HG03442 (cell line): ENCODE results near the gene WDR45B.

Experiments used
- ATAC-seq: cut with Tn5 transposase; IDR thresholded peaks from one replicate; pipeline ENCODE4 v1.9.1; 2021; ENCODE audit warnings: mild to moderate bottlenecking, moderate library complexity; ENCODE audit not compliant: unreplicated experiment

The WDR45B gene

DNA sequence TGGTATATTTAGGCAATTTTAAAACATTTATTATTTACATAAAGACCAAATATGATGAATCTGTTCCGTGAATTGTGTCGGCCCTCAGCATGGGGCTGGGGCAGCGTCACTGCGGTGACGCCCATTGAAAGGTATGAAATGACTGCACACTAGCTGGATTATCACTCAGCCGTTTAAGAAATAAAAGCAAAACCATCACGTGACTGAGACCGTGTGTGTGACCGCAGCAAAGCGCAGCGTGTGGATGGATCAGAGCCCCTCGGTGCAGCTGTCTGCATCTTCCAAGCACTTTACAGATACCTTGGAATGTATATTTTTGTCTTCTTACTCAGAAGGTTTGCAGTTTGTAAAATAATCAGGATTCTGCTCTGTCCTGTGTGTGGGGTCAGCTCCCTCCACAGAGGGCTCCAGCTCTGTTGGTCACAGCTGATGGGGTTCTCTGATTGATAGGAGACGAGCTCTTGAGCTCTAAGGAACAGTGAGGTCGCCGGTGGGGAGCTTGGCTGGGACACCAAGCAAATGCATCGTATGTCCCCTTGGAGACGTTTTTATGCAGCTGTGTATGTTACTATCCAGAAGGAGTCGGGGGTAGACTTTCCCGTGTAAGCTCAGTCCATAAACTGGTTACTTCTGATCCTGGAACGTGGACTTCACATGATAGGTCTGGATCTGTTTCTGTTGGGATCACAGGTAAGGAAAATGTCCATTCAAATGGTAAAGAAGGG lies 45.1 kb downstream of the WDR45B start:
- no peak for ATAC-seq

DNA sequence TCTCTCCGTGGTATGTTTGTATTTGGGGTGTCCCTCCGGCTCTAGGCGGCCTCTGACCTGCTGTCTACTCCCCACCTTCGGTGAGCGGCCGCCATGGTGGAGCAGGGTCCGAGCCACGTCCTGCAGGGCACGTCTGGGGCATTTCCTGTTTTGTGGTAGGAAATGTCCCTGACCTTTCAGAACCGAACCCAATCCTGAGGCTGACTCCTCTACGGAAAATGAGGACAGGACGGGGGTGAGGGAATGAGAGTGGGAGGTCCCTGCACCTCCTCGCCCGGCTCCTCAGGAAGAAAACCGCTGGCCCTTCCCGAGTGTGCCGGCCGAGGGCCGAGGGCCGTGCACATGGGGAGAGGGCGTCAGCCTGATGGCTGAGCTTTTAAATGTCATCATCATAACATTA lies 45.8 kb downstream of the WDR45B start:
- no peak for ATAC-seq

DNA sequence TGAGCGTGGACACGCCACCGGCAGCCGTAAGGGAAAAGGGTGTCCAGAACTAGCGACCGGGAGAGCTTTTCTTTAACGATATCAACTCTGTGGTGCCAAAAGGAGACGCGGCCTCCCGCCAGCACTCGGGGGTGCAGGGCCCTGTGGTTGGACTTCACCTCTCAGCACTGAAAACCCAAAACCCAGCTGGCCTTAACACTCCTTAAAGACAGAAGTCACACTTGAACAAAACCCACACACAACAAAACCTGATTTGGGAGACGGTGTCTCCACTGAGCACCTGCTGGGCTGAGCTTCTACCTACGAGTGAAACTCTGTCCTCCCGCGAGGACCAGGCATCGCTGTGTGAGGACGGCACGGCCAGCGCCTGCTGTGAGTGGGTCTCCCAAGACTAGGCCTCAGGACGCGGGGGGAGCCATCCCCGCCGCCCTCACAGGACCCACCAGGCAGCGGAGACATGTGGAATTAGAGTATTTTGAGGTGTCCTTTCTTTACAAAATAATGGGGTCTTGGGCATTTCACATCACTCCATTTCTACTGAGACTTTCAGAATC lies 46.7 kb downstream of the WDR45B start:
- ATAC-seq, result no peak

DNA sequence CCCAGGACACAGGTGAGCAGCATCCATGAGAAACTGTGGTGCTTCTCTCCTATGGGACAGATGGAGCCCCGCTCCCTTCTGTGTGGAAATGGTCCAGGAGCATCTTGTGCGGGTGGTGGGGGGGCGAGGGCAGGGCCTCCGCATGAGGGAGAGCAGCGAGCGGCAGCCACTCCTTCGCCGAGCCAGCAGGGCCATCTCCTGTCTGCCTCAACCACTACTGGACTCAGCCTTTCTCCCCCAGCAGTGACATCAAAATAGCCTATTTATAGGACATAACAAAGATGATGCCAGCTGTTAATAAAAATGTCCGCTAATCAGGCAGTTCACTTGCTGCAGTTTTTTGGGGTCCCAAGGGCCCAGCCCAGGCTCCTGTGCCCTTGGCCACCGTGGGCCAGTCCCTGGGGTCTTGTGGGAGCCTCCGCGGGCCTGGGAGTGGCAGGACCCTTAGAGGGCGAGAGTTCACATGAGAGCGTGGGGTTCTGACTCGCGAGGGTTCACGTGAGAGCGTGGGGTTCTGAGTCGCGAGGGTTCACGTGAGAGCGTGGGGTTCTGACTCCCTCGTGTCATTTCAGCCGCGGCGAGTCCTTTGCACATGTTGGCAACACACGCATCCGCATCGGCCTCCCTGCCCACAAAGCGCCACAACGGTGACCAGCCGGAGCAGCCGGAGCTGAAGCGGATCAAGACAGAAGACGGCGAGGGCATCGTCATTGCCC lies 47.4 kb downstream of the WDR45B start:
- ATAC-seq, result no peak

DNA sequence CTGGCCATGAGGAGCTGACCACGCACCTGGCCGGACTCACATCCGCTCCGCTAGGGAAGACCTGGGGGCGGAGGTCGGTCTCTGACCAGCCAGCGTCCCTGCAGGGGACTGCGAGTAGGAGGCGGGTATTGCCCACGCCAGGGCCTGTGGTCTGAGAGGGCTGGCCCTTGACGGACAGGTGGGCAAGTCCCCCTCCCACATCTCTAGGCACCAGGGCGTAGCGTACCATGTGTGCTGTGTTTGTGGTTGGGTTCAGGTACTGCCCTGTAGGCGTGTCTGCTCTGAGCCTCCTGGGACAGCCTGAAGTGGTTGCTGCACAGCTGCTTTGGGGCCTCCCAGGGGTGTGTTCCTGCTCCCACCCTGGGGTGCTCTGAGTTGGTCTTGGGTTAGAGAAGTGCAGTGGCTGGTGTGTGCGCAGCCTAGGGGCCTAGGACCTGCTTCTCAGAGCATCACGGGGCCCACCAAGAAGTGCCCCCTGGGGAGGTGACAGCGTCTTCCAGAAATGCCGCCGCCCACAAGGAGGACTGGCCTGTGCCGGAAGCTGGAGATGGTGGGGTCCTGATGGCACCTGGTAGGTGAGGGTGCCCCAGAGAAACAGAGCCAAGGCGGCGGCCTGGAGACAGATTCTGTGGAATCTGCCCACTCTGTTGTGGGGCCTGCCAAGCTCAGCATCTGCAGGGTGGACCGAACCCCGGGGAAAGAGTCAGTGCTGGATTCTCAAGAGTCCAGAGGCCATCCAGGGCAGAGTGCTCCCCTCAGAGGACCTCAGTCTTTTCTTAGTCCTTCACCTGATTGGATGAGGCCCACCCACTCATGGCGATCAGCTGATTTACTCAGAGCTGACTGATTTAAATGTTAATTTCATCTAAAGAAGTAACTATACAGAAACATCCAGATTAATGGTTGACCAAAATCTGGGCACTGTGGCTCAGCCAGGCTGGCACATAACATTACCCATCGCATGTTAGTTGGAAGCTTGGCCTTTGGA lies 48.3 kb downstream of the WDR45B start:
- no peak for ATAC-seq

DNA sequence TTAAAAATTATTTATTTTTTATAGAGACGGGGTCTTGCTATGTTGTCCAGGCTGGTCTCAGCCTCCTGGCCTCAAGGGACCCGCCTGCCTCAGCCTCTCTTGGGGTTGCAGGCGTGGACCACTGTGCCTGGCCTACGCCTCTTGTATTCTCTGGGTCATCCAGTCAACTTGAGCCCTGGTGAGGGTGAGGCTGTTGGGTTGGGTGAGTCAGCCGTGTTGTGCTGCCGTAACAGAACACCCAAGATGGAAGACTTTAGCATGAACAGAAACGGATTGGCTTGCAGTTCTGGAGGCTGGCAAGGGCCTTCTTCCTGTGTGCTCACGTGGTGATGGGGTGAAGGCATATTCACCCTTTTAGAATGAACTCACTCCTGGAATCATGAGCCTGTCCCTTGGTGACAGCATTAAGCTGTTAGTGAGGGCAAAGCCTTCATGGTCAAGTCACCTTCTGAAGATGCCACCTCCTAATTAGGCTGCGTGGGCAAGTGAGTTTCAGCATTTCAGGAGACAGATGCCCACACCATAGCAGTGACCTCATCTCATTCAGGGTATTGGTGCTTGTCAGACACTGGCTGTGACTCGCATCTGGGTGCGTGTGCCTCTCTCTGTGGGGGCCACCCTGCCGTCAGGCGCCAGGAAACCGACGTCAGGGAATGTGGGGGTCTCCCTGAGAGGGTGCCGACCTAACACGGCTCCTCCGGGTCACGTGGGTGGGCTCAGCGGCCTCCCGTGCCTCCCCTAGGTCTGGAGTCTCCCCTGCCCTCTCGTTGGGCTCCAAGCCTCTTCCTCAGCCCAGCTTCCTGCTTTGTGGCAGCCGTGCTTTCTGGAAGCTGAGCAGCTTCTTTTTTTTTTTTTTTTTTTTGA lies 49.8 kb downstream of the WDR45B start:
- ATAC-seq, result no peak

DNA sequence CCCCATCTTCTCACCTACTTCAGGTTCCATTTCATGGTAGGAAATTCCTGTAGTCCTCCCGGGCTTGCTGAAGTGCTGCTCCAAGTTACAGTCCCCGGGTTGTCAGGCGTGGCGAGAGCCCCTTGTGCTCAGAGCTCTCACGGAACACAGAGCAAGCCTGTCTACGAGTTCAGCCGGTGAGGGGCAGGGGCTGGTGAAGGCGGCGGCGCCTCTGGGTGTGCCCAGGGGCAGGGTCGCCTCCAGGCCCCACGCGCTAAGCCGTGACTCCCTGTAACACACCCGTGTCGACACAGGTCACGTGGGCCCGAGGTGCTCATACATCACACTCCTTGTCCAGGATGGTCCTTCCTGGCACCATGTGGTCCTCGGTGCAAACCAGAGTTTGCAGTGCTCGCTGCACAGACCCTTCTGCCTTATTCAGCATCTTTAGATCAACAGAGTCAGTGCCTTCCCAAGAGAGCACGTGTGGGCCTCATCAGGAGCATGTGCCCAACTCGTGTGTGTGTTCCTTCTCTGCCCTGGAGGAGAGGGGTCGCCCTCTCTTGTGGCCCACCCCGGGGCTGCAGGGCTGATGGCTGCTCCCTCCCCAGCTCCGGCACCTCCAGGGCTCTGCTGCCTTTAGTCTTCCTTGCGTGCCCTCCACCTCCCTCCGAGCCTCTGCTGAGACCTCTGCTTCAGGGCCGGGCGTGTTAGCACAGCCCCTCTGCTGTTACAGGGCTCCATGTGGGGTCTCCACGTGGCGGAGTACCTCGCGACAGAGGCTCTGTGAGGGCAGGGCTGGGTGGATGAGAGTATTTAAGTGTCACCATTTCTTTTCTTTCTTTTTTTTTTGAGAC lies 51.2 kb downstream of the WDR45B start:
- ATAC-seq, result no peak

DNA sequence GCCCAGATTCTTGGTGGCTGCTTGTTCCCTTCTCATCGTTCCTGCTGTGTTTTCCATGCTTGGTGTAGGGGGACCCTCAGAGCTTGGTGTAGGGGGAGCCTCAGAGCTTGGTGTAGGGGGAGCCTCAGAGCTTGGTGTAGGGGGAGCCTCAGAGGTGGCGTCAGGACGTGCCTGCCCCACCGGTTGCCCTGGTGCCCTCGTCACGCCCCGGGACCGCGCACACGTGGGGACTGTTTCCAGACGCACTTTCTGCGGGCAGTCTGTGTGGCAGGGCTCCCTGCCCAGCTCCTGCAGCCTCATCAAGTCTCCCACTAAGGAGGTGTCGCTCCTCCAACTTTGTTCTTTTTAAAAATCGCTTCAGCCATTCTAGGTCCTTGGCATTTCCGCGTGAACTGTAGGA lies 51.9 kb downstream of the WDR45B start:
- no peak for ATAC-seq

DNA sequence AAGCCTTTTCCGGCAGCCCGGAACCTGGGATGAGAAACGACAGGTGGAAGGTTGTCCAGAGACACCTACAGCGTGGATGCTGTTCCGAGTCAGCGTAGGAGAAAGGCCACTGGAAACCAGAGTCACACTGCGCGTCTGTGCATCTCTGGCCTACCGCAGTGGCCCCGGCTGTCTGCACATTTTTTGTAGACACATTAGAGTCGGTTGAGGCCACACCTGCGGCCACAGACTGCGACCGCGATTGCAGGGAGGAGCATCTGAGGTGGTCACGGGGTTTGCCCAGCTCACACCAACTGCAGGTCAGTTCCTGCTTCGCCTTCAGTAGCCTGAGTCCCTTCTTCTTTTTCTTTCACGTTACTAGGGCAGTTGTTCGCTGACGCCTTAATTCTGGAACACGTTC lies 52.4 kb downstream of the WDR45B start:
- no peak for ATAC-seq

DNA sequence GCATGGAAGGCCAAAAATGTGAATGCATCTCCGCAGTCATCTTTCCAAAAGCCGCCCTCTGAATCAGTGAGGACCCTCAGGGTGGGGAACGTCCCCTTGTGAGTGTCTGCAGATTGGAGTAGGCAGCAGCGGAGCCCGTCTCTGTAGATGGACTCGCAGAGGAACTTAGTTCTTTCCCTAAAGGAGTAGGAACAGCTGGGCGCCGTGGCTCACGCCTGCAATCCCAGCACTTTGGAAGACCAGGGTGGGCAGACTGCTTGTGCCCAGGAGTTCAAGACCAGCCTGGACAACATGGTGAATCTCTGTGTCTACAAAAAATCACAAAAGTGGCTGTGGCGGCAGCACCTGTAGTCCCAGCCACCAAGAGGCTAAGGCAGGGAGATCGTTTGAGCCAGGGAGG lies 53.7 kb downstream of the WDR45B start:
- ATAC-seq, result no peak

DNA sequence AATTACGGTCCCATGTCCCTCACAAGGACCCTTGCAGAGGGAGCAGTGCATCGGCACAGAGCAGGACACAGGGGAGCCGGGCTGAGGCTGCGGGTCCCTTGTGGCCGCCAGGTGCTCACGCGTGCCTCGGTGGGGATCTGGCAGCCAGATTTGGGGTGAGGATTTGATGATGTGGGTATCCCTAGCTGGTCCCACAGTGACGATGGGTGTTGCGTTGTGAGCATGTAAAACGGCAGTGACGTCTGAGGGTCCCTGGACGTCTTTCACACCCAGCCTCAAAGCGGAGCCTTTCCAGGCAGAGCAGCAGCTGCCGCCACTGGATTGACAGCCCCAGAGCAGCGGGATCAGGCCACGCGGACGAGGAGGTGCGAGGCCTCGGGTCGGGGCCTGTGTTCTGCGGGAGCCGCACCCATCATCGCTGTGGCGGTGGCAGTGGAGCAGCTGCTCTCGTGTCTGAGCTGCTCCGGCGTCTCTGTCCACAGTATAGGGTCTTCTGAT lies 54.6 kb downstream of the WDR45B start:
- ATAC-seq, result no peak

DNA sequence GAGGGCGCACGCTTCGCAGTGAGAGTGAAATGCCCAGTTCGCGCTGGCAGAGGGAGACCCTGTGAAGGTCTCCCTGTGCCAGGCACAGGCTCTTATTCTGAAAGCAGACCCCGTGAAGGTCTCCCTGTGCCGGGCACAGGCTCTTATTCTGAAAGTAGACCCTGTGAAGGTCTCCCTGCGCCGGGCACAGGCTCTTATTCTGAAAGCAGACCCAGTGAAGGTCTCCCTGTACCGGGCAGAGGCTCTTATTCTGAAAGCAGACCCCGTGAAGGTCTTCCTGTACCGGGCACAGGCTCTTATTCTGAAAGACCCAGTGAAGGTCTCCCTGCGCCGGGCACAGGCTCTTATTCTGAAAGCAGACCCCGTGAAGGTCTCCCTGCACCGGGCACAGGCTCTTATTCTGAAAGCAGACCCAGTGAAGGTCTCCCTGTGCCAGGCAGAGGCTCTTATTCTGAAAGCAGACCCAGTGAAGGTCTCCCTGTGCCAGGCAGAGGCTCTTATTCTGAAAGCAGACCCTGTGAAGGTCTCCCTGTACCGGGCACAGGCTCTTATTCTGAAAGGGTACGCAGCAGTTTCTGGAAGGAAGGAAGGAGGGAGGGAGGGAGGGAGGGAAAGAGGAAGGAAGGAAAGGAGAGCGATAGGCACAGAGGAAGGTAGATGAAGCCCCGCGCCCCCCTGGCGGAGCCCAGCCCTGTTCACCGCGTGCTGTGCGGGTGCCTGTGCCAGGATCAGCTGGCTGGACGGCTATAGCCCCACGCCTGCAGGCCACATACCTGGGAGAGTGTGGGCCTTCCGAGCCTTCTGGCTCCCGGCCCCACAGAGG lies 55.3 kb downstream of the WDR45B start:
- ATAC-seq, result no peak

DNA sequence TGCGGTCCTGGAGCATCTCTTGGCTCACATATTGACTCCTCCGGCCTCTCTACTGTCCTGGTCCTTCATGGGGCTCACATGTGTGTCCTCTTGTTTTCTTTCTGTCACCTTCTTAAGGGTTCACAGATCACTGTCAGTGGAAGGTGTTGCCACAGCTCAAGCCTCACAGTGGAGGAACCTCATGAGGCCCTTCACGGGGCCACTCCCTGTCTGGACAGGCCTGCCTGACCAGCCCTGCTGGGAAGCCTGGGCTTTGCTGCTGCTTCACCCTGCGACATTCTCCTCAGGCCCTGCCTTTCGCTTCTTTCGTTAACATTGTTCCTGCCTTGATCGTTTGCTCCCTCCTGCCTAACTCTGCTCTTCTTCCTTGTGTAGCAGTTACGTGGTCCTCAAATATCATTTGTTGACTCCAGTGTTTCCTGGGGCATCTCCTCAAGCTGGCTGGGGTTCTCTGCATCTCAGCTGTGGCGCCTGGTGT lies 55.9 kb downstream of the WDR45B start:
- no peak for ATAC-seq

DNA sequence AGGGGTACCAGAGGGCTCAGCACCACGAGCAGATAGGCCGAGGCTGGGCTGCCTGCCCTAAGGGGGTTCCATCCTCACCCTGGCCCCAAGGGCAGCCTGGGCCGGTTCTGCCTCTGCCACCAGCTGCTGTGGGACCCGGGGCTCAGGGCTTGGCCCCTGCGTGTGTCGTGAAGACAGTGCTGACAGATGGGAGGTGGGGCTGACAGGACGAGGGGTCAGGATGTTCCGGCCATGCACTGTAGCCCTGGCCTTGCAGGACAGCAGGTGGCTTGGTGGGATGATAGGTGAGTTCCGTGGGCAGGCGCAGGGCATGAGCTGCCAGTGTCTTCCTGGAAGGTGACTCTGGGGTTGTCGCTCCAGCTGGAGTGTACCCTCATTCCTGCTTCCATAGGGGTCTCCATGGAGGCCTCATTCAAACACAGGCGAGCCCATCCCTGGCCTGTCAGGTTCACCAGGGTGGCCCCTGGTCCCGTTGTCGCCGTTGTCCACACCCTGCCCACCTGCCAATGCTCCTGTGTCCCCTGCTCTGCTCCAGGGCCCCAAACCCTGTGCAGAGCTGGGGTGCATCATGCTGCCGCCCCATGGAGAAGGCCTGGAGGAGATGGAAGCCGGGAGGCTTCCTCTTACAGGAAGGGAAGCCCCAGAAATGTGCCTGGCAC lies 57.2 kb downstream of the WDR45B start:
- ATAC-seq, result no peak

DNA sequence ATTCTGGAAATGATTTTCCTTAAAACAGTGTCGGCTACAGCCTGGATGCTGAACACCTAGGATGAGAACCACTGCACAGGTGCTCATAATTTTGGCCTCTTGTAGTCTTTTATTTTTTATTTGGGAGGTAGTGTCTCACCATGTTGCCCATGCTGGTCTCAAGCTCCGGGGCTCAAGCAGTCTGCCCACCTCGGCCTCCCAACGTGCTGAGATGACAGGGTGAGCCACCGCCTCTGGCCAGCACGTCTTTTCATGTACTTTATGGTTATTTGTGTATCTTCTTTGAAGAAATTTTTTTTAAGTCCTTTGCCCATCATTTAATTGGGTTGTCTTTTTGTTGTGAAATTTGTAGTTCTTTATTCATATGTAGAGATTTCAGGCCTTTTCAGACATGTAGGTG lies 58.0 kb downstream of the WDR45B start:
- no peak for ATAC-seq

DNA sequence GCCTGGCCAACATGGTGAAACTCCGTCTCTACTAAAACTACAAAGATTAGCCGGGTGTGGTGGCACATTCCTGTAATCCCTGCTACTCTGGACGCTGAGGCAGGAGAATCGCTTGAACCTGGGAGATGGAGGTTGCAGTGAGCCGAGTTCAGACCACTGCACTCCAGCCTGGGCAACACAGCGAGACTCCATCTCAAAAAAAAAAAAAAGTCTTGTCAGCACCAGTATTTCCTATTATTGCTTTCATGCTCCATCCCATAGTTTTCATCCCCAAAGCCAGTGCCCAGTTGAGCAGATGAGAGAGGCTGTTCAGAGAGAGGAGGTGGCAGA lies 58.4 kb downstream of the WDR45B start:
- ATAC-seq, result no peak

DNA sequence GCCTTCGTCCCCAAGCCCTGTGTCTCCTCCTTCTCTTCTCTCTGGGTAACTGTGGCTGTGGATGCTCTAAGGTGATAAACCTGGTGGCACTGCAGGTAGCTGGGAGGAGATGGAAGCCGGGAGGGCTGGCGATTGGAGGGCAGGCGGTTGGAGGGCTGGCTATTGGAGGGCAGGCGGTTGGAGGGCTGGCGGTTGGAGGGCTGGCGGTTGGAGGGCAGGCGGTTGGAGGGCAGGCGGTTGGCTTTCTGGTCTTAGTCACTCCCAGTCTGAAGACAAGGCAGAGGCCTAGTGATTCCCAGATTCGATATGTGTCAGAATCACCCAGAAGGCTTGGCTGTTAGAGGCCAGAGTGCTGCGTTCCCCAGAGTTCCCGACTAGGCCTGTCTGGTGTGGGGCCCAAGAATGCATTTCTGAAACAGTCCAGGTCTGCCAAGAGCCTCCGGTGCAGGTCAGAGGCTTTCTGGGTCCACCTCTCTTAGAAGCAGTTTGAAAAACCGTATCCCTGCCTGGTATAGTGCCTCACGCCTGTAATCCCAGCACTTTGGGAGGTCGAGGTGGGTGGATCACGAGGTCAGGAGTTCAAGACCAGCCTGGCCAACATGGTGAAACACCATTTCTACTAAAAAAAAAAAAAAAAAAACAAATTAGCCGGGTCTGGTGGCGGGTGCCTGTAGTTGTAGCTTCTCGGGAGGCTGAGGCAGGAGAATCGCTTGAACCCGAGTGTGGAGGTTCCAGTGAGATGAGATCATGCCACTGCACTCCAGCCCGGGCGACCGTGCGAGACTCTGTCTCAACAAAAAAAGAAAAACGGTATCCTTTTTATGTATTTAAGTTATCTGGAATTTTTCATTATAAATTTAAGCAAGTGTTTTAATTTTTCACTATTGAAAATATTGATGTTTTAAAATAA lies 59.7 kb downstream of the WDR45B start:
- no peak for ATAC-seq
